Ishikawa (cell line): ENCODE data around the gene SEMA3E.

Experiments used
- CEBPB ChIP-seq: IDR thresholded peaks from 2 replicates; pipeline ENCODE4 v1.6.1; 2012
- CREB1 ChIP-seq: IDR thresholded peaks from 2 replicates; pipeline ENCODE4 v1.6.1; 2012; ENCODE audit warnings: low read depth
- EGR1 ChIP-seq: IDR thresholded peaks from 2 replicates; pipeline ENCODE4 v1.6.1; 2012
- EP300 ChIP-seq: IDR thresholded peaks from 2 replicates; pipeline ENCODE4 v1.6.1; 2012; ENCODE audit warnings: borderline replicate concordance
- FOXM1 ChIP-seq: IDR thresholded peaks from 2 replicates; pipeline ENCODE4 v1.6.1; 2012; ENCODE audit warnings: low read depth, borderline replicate concordance
- MAX ChIP-seq: IDR thresholded peaks from 2 replicates; pipeline ENCODE4 v1.6.1; 2012
- NFIC ChIP-seq: IDR thresholded peaks from 2 replicates; pipeline ENCODE4 v1.6.1; 2012
- RAD21 ChIP-seq: IDR thresholded peaks from 2 replicates; pipeline ENCODE4 v1.6.1; 2012; ENCODE audit warnings: low read depth
- REST ChIP-seq: IDR thresholded peaks from 2 replicates; pipeline ENCODE4 v1.6.1; 2012; ENCODE audit warnings: low read depth, mild to moderate bottlenecking
- TAF1 ChIP-seq: IDR thresholded peaks from 2 replicates; pipeline ENCODE4 v1.6.1; 2012; ENCODE audit warnings: low read depth, mild to moderate bottlenecking
- TEAD4 ChIP-seq: IDR thresholded peaks from 2 replicates; pipeline ENCODE4 v1.6.1; 2012
- YY1 ChIP-seq: IDR thresholded peaks from 2 replicates; pipeline ENCODE4 v1.6.1; 2012; ENCODE audit warnings: low read depth
- TF ChIP-seq, protein P1 (sequence below): IDR thresholded peaks from 2 replicates; pipeline ENCODE4 v1.6.1; 2012

DNA sequence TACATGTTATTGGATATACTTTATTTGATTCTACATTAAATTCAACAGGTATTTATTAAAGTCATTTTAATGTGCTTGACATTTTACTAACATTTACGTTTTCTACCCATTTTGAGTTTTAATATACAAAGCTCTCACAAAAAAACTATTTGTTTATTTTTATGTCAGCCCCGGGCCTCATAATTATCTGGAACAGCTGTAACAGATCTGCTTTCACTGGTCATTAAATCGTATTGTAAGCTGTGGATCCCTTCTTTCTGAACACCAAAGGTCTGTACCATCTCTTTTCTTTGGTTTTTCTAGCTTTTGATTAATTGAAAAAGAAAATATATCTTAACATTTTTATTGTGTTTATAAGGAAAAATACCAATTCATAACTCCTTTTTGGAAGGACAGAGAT lies 73.5 kb downstream of the SEMA3E start:
- TF ChIP-seq RAD21 = no peak
- no peak for TF ChIP-seq REST
- no peak for TF ChIP-seq EP300
- TF ChIP-seq TEAD4 = no peak
- TF ChIP-seq EGR1 = no peak
- TF ChIP-seq MAX = no peak
- no peak for TF ChIP-seq CREB1
- TF ChIP-seq TAF1 = no peak
- TF ChIP-seq NFIC = no peak
- no peak for TF ChIP-seq YY1
- TF ChIP-seq CEBPB = no peak
- TF ChIP-seq FOXM1 = no peak
- TF ChIP-seq, protein P1, sequence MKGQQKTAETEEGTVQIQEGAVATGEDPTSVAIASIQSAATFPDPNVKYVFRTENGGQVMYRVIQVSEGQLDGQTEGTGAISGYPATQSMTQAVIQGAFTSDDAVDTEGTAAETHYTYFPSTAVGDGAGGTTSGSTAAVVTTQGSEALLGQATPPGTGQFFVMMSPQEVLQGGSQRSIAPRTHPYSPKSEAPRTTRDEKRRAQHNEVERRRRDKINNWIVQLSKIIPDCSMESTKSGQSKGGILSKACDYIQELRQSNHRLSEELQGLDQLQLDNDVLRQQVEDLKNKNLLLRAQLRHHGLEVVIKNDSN = no peak
